Fibroblast of lung (primary cell): ENCODE data around the gene DERL2. TPM values are rescaled to one million over a fixed set of nuclear protein-coding genes. Genes with fewer than 3 reads are reported as not detected.
A peak's percentile ranks its signal among the peaks of the same experiment; 100 is the strongest.

Source experiments
- DNase-seq, 2 donors: peaks; one replicate each; pipeline versions ENCODE4 v3.0.0 to v3.0.0-alpha.2; 2010; ENCODE audit warnings: low read depth in 2 of 2
- H2AFZ ChIP-seq: 2 replicates; pipeline ENCODE4 v1.5.1; 2012; ENCODE audit warnings: low read length, control low read depth, inconsistent platforms
- H3K27ac ChIP-seq: 2 replicates; pipeline ENCODE4 v1.5.1; 2011; ENCODE audit warnings: low read length, control low read depth; ENCODE audit not compliant: insufficient read depth
- H3K27me3 ChIP-seq: 2 replicates; pipeline ENCODE4 v1.5.1; 2011; ENCODE audit warnings: mild to moderate bottlenecking, low read length; ENCODE audit not compliant: control insufficient read depth, insufficient read depth
- H3K36me3 ChIP-seq: 2 replicates; pipeline ENCODE4 v1.5.1; 2011; ENCODE audit warnings: low read length; ENCODE audit not compliant: control insufficient read depth, insufficient read depth
- H3K4me1 ChIP-seq: 2 replicates; pipeline ENCODE4 v1.5.1; 2011; ENCODE audit warnings: low read length; ENCODE audit not compliant: control insufficient read depth, insufficient read depth; ENCODE audit errors: extremely low read depth
- H3K4me2 ChIP-seq: 2 replicates; pipeline ENCODE4 v1.5.1; 2011; ENCODE audit warnings: low read length, control low read depth; ENCODE audit not compliant: insufficient read depth; ENCODE audit errors: extremely low read depth
- H3K4me3 ChIP-seq, 4 experiments: fragments of 200-600 bp in 1 of 4; sonication (generic) in 1 of 4; replicated peaks in 1 of 4; 2 replicates each; pipeline ENCODE4 v1.5.1; 2011 to 2016; ENCODE audit warnings: low read length in 4 of 4, low read depth in 3 of 4, mild to moderate bottlenecking in 3 of 4, control low read depth in 2 of 4, inconsistent platforms in 1 of 4, mixed read lengths in 1 of 4; ENCODE audit not compliant: insufficient read depth in 1 of 4; ENCODE audit errors: control extremely low read depth in 1 of 4
- H3K79me2 ChIP-seq: 2 replicates; pipeline ENCODE4 v1.5.1; 2012; ENCODE audit warnings: mild to moderate bottlenecking, low read length, inconsistent platforms; ENCODE audit not compliant: control insufficient read depth, insufficient read depth
- H3K9ac ChIP-seq: 2 replicates; pipeline ENCODE4 v1.5.1; 2011; ENCODE audit warnings: mild to moderate bottlenecking, low read length, control low read depth; ENCODE audit not compliant: insufficient read depth
- H3K9me3 ChIP-seq: 2 replicates; pipeline ENCODE4 v1.5.1; 2012; ENCODE audit warnings: low read depth, low read length; ENCODE audit not compliant: control insufficient read depth, insufficient read depth
- H4K20me1 ChIP-seq: 2 replicates; pipeline ENCODE4 v1.5.1; 2011; ENCODE audit warnings: low read length; ENCODE audit not compliant: control insufficient read depth, insufficient read depth; ENCODE audit errors: extremely low read depth
- CTCF ChIP-seq, 2 donors: IDR thresholded peaks in 1 of 2; conservative IDR thresholded peaks in 1 of 2; 1 replicate in 1 of 2; 2 replicates in 1 of 2; pipeline ENCODE4 v1.5.1; 2011 to 2012; ENCODE audit warnings: low read length in 2 of 2, control low read depth in 1 of 2, inconsistent platforms in 1 of 2, low read depth in 1 of 2, mild to moderate bottlenecking in 1 of 2
- EZH2 ChIP-seq: IDR thresholded peaks from 2 replicates; pipeline ENCODE4 v1.5.1; 2012; ENCODE audit warnings: low read length, control low read depth, mild to moderate bottlenecking; ENCODE audit errors: missing control alignments
- polyA plus RNA-seq, 2 donors: library from polyadenylated mRNA; depleted of rRNA in 1 of 2; stranded (reverse) in 1 of 2; unstranded in 1 of 2; fragments of >200 nt; gene quantifications; 2 replicates each; pipeline ENCODE4 v1.2.1, GENCODE V29; 2011 to 2012; ENCODE audit warnings: missing spikeins in 1 of 2
- total RNA-seq: library from RNA; depleted of rRNA; stranded (reverse); fragments of >200 nt; gene quantifications from 2 replicates; pipeline ENCODE4 v1.2.1, GENCODE V29; 2014

The DERL2 gene
- total and polyA plus RNA-seq, 2 donors (not counting 1 experiment from before 2014, with no cell fraction given) = 30.9 to 87.9 TPM

GRCh38 chr17:5522476-5522875 lies 36.5 kb upstream of the DERL2 start:
- TF ChIP-seq EZH2 = no peak
- no peak for TF ChIP-seq CTCF (conservative IDR thresholded peaks at IDR 0.05 in 1 of 2, IDR thresholded peaks at IDR 0.05 in 1 of 2; ENCODE audit: low read depth in 1 of 2, low read length in 2 of 2)
- Histone ChIP-seq H3K9ac (no peak overlapping the region), H2AFZ (no peak overlapping the region), H4K20me1 (no peaks in the 10 kb centered on the region), H3K27me3 (no peaks in the 10 kb centered on the region), H3K4me3 (no peak overlapping the region), H3K4me2 (no peak overlapping the region), H3K9me3 (no peaks in the 10 kb centered on the region), H3K79me2 (no peaks in the 10 kb centered on the region), H3K36me3 (peaks cover 2% of the 10 kb centered on the region), H3K27ac (no peak overlapping the region), H3K4me1 (peaks cover 15% of the 10 kb centered on the region)
- DNase-seq = no peak

- no peaks in the 10 kb centered on the region for H4K20me1 ChIP-seq
- no peak overlapping the region for H3K9ac ChIP-seq
- H3K9me3 ChIP-seq = no peaks in the 10 kb centered on the region
- peak overlapping the region; percentile 70 for H3K27ac ChIP-seq
- no peak overlapping the region for H2AFZ ChIP-seq
- TF ChIP-seq CTCF (conservative IDR thresholded peaks at IDR 0.05 in 1 of 2, IDR thresholded peaks at IDR 0.05 in 1 of 2; ENCODE audit: low read depth in 1 of 2, low read length in 2 of 2) = no peak
- no peak for TF ChIP-seq EZH2
- H3K4me2 ChIP-seq = peak overlapping the region; percentile 71
- no peaks in the 10 kb centered on the region for H3K27me3 ChIP-seq
- no peaks in the 10 kb centered on the region for H3K79me2 ChIP-seq
- peaks cover 4% of the 10 kb centered on the region for H3K36me3 ChIP-seq
- no peak overlapping the region for H3K4me3 ChIP-seq
- peaks cover 12% of the 10 kb centered on the region for H3K4me1 ChIP-seq
- DNase-seq = peak; percentile 94 to 99
These were observed 30.2 kb upstream of the DERL2 start for GRCh38 chr17:5516060-5516792.

- no peak for TF ChIP-seq CTCF (conservative IDR thresholded peaks at IDR 0.05 in 1 of 2, IDR thresholded peaks at IDR 0.05 in 1 of 2; ENCODE audit: low read depth in 1 of 2, low read length in 2 of 2)
- no peak for TF ChIP-seq EZH2
- no peak overlapping the region for H2AFZ ChIP-seq
- no peaks in the 10 kb centered on the region for H3K79me2 ChIP-seq
- no peak overlapping the region for H3K4me2 ChIP-seq
- no peak overlapping the region for H3K4me3 ChIP-seq
- peaks cover 4% of the 10 kb centered on the region for H3K36me3 ChIP-seq
- no peak overlapping the region for H3K27ac ChIP-seq
- no peaks in the 10 kb centered on the region for H4K20me1 ChIP-seq
- H3K9ac ChIP-seq = no peak overlapping the region
- no peak for DNase-seq
- H3K9me3 ChIP-seq = no peaks in the 10 kb centered on the region
- H3K27me3 ChIP-seq = no peaks in the 10 kb centered on the region
- H3K4me1 ChIP-seq = peaks cover 12% of the 10 kb centered on the region
These were observed 29.0 kb upstream of the DERL2 start for GRCh38 chr17:5514976-5515375.
